Activated CD4-positive, alpha-beta T cell treated with anti-CD3 and anti-CD28 coated beads, Interleukin-2, amount 50 U/mL, for 16 hours (primary cell): Measurements from ENCODE around the gene LIPT1.
"Not testable (repeated sequence)": the region's sequence is repeated elsewhere in the genome, so short reads cannot be mapped to it uniquely, and the experiment has no call there.

Experiments
- DNase-seq: peaks from one replicate; pipeline ENCODE4 v3.0.0-alpha.2; 2020

Gene LIPT1

GRCh38 chr2:99154643-99155536, at the start of gene LIPT1, which contains the start of gene TSGA10:
TSS of gene LIPT1 (plus strand) at chr2:99154967. CDS start at chr2:99161958, 6,991 bp downstream.
TSS of gene TSGA10 (minus strand) at chr2:99154942. CDS start at chr2:99109439, 45,503 bp downstream.
- DNase-seq = peak; percentile 94

- DNase-seq = peak; percentile 16
These were observed 47.9 kb upstream of the LIPT1 start for GRCh38 chr2:99106913-99107312.

GRCh38 chr2:99111236-99111635, 43.5 kb upstream of the LIPT1 start:
- DNase-seq = no peak

GRCh38 chr2:99111945-99112344, 42.8 kb upstream of the LIPT1 start:
- DNase-seq = no peak

GRCh38 chr2:99112617-99113016, 42.1 kb upstream of the LIPT1 start:
- no peak for DNase-seq

- no peak for DNase-seq
These were observed 26.8 kb upstream of the LIPT1 start for GRCh38 chr2:99127981-99128380.

- DNase-seq = not testable (repeated sequence)
These were observed 19.7 kb upstream of the LIPT1 start for GRCh38 chr2:99135044-99135556.

- DNase-seq = no peak
These were observed 15.8 kb upstream of the LIPT1 start for GRCh38 chr2:99139003-99139402.

GRCh38 chr2:99140056-99140859, 14.5 kb upstream of the LIPT1 start:
- no peak for DNase-seq

- DNase-seq = no peak
These were observed 14.0 kb upstream of the LIPT1 start for GRCh38 chr2:99140860-99141109.

GRCh38 chr2:99141110-99142108, 13.4 kb upstream of the LIPT1 start, which contains the start of gene C2orf15:
TSS of gene C2orf15 (plus strand) at chr2:99141707. CDS start at chr2:99150559, 8,852 bp downstream.
- peak; percentile 96 for DNase-seq

- DNase-seq = no peak
These were observed 4.1 kb upstream of the LIPT1 start for GRCh38 chr2:99150706-99151105.

- no peak for DNase-seq
These were observed 2.4 kb upstream of the LIPT1 start for GRCh38 chr2:99152199-99152895.

GRCh38 chr2:99153921-99154604, 704 bp upstream of the LIPT1 start:
- no peak for DNase-seq

GRCh38 chr2:99156891-99157290, 2.1 kb downstream of the LIPT1 start:
- DNase-seq = no peak

- DNase-seq = no peak
These were observed 3.8 kb downstream of the LIPT1 start for GRCh38 chr2:99158599-99158998.

GRCh38 chr2:99159594-99159993, 4.8 kb downstream of the LIPT1 start:
- no peak for DNase-seq

GRCh38 chr2:99166218-99166617, 11.5 kb downstream of the LIPT1 start:
- no peak for DNase-seq

GRCh38 chr2:99169534-99169933, 14.8 kb downstream of the LIPT1 start:
- peak; percentile 43 for DNase-seq

- no peak for DNase-seq
These were observed 16.8 kb downstream of the LIPT1 start for GRCh38 chr2:99171377-99172140.
